ENCODE measurements around the gene FGGY. TPM values are rescaled to one million over a fixed set of nuclear protein-coding genes. Genes with fewer than 3 reads are reported as not detected.

Gene FGGY
- total RNA-seq, 1 experiment from 2014 or later: 17.8 TPM

DNA sequence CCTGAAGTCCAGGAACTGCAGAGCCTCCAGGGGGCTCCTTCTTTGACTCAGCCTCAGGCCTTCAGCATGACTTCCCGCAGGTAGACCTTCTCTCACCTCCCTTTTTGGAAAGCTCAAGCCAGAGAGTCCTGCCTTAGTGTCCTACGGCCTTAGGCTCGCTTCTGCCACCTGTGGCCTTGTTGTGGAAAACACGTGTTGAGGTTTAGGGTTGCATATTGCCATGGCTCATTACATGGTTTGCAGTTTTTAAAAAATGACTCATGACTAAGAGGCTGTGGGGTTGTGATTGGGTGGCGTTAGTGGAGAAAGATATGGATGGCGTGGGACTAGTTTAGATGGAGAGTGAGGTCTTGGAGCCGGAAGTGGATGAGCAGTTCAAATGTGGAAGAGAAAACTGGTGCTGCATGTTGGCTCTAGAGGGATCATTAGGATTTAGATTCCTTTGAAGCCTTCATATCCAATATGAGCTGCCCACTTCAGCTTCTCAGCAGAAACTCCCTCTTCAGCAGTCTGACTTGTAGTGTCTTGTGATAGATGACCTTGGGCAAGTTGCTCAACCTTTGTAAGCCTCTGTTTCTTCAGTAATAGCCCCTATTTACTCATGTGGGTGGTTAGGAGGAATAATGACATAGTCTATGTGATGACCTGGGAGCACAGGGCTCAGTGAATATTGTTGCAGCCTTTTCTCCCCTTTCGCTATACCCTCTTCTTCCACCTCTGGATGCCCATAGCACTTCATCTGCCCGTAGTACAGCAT, 6.5 kb upstream of the FGGY start:
- intact Hi-C loops (cut with micrococcal nuclease; ENCODE audit: unreplicated experiment): loop anchor here (2.0 kb wide), 1 partner anchor 468 kb away; no protein-coding TSS in a partner anchor
- ChIA-PET CTCF (interaction anchor here (0.6 to 0.7 kb wide), 4 partner anchors 140 to 638 kb away, joined by 3 to 7 read pairs (median 4); no protein-coding TSS in a partner anchor), POLR2A (ENCODE audit: unreplicated experiment) (interaction anchor here (0.7 kb wide), 1 partner anchor 517 kb away, joined by 4 read pairs; no protein-coding TSS in a partner anchor)
- no peak overlapping the region for H3K4me2 ChIP-seq
- H2AFZ ChIP-seq: no peak overlapping the region
- peaks cover 4% of the 10 kb centered on the region; the same call in 1 of the 2 replicates for H3F3A ChIP-seq (ENCODE audit: insufficient read depth, low read depth)
- no peaks in the 10 kb centered on the region for H3K27me3 ChIP-seq (ENCODE audit: insufficient read depth, low read depth)
- no peaks in the 10 kb centered on the region for H3K36me3 ChIP-seq (ENCODE audit: low read depth)
- no peak overlapping the region for H3K27ac ChIP-seq
- no peak overlapping the region for H3K4me3 ChIP-seq
- DNase-seq: peak; percentile 40 to 54
- no peaks in the 10 kb centered on the region for H3K79me2 ChIP-seq (ENCODE audit: low read depth)
- no peak for TF ChIP-seq EZH2 (IDR thresholded peaks at IDR 0.05; ENCODE audit: low read depth)
- TF ChIP-seq, protein P1, sequence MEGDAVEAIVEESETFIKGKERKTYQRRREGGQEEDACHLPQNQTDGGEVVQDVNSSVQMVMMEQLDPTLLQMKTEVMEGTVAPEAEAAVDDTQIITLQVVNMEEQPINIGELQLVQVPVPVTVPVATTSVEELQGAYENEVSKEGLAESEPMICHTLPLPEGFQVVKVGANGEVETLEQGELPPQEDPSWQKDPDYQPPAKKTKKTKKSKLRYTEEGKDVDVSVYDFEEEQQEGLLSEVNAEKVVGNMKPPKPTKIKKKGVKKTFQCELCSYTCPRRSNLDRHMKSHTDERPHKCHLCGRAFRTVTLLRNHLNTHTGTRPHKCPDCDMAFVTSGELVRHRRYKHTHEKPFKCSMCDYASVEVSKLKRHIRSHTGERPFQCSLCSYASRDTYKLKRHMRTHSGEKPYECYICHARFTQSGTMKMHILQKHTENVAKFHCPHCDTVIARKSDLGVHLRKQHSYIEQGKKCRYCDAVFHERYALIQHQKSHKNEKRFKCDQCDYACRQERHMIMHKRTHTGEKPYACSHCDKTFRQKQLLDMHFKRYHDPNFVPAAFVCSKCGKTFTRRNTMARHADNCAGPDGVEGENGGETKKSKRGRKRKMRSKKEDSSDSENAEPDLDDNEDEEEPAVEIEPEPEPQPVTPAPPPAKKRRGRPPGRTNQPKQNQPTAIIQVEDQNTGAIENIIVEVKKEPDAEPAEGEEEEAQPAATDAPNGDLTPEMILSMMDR (conservative IDR thresholded peaks at IDR 0.05): peak; percentile 39; the same call in 1 of the 2 replicates
- H3K9me2 ChIP-seq (ENCODE audit: insufficient read depth): 0 out of 2 replicates have a peak, but pooled peaks cover 1% of the 10 kb centered on the region
- peaks cover 12% of the 10 kb centered on the region for H3K4me1 ChIP-seq (replicated peaks; ENCODE audit: insufficient read depth)
- H4K20me1 ChIP-seq (ENCODE audit: insufficient read depth): no peaks in the 10 kb centered on the region
- peaks cover 3% of the 10 kb centered on the region; the same call in 1 of the 2 replicates for H3K9me3 ChIP-seq (ENCODE audit: insufficient read depth, low read depth)
- no TSS peak for BruUV-seq (replicated peaks)

DNA sequence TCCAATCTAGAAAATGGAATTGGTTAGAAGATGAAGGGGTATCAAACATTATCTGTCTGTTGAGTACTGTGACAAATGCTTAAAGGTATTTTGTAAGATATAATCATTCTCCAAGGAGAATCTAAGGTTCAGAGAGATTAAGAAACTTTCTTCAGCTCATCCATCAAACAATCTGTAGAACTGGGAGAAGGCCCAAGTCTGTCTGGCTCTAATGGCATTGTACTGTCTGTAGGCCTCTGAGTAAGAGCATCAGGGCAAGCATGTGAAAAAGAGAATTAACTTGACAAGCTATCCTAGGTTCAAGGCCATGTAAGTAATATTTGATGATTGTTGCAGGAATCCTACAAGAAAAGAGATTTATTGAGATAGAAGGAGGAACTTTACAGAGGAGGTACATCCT, 5.3 kb upstream of the FGGY start:
- BruUV-seq (replicated peaks): no TSS peak
- DNase-seq: no peak
- Histone ChIP-seq H3K9me3 (ENCODE audit: insufficient read depth, low read depth) (peaks cover 3% of the 10 kb centered on the region; the same call in 1 of the 2 replicates), H3K79me2 (ENCODE audit: low read depth) (no peaks in the 10 kb centered on the region), H3F3A (ENCODE audit: insufficient read depth, low read depth) (peaks cover 13% of the 10 kb centered on the region), H3K4me3 (no peak overlapping the region), H3K4me2 (no peak overlapping the region), H3K27me3 (ENCODE audit: insufficient read depth, low read depth) (no peaks in the 10 kb centered on the region), H2AFZ (no peak overlapping the region), H4K20me1 (ENCODE audit: insufficient read depth) (no peaks in the 10 kb centered on the region), H3K4me1 (replicated peaks; ENCODE audit: insufficient read depth) (peaks cover 15% of the 10 kb centered on the region), H3K9me2 (ENCODE audit: insufficient read depth) (no peaks in the 10 kb centered on the region), H3K36me3 (ENCODE audit: low read depth) (no peaks in the 10 kb centered on the region), H3K27ac (no peak overlapping the region)
- no peak for TF ChIP-seq EZH2 (IDR thresholded peaks at IDR 0.05; ENCODE audit: low read depth)
- TF ChIP-seq, protein P1 (conservative IDR thresholded peaks at IDR 0.05): no peak
- POLR2A ChIA-PET (ENCODE audit: unreplicated experiment): no interaction called here
- intact Hi-C loops (cut with micrococcal nuclease; ENCODE audit: unreplicated experiment): loop anchor here (2.0 kb wide), 1 partner anchor 467 kb away; no protein-coding TSS in a partner anchor
- CTCF ChIA-PET: no interaction called here

DNA sequence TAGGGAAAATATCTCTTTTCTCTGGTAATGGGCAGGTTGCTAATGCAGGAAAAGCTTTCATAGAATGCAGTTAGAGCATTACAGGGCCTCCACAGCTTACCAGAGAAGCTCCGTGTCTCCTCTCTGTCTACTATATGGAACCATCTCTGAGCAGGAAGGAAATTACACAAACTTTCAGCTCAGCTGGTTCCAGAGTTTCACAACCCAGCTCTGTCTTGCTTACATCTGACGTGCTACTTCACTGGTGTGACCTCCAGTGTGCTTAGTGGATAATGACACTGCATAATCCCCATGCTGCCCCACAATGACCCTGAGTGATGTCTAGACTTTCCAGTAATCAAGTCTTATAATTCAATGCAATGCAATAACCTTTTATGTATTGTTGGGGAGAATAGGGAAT, 4.3 kb upstream of the FGGY start:
- Histone ChIP-seq H3K4me1 (replicated peaks; ENCODE audit: insufficient read depth) (peaks cover 15% of the 10 kb centered on the region), H3K27ac (no peak overlapping the region), H3K9me2 (ENCODE audit: insufficient read depth) (no peaks in the 10 kb centered on the region), H3K27me3 (ENCODE audit: insufficient read depth, low read depth) (no peaks in the 10 kb centered on the region), H3K36me3 (ENCODE audit: low read depth) (no peaks in the 10 kb centered on the region), H2AFZ (no peak overlapping the region), H4K20me1 (ENCODE audit: insufficient read depth) (no peaks in the 10 kb centered on the region), H3F3A (ENCODE audit: insufficient read depth, low read depth) (peaks cover 20% of the 10 kb centered on the region), H3K9me3 (ENCODE audit: insufficient read depth, low read depth) (peaks cover 3% of the 10 kb centered on the region; the same call in 1 of the 2 replicates), H3K4me3 (no peak overlapping the region), H3K4me2 (no peak overlapping the region), H3K79me2 (ENCODE audit: low read depth) (no peaks in the 10 kb centered on the region)
- no peak for TF ChIP-seq EZH2 (IDR thresholded peaks at IDR 0.05; ENCODE audit: low read depth)
- TF ChIP-seq, protein P1 (conservative IDR thresholded peaks at IDR 0.05): no peak
- ChIA-PET CTCF (no interaction called here), POLR2A (ENCODE audit: unreplicated experiment) (no interaction called here)
- no TSS peak for BruUV-seq (replicated peaks)
- intact Hi-C loops (cut with micrococcal nuclease; ENCODE audit: unreplicated experiment): no loop called here
- DNase-seq: no peak
